Hematopoietic multipotent progenitor cell treated with erythropoietin and hydrocortisone succinate and interleukin-3 and kit ligand, for 4 days (in vitro differentiated cells): ENCODE results near the gene HPSE2.

ENCODE experiments used
- DNase-seq: peaks from one replicate; pipeline ENCODE4 v3.0.0-alpha.2; 2015

Gene HPSE2

GRCh38 chr10:98450618-98451017 is 785.0 kb downstream of the HPSE2 start:
- no peak for DNase-seq

GRCh38 chr10:98449287-98449686 is 786.4 kb downstream of the HPSE2 start:
- no peak for DNase-seq

- peak; percentile 93 for DNase-seq
Observed at GRCh38 chr10:98446661-98447221, 788.9 kb downstream of the HPSE2 start, which contains the start of gene HPS1. Gene HPS1 (minus strand): TSS chr10:98446935. CDS start chr10:98443240, 3,695 bp downstream.

GRCh38 chr10:98446151-98446660 is 789.4 kb downstream of the HPSE2 start:
- DNase-seq, result peak; percentile 70

- no peak for DNase-seq
Observed at GRCh38 chr10:98445200-98445812, 790.3 kb downstream of the HPSE2 start.

- no peak for DNase-seq
Observed at GRCh38 chr10:98444314-98445006, 791.2 kb downstream of the HPSE2 start.

GRCh38 chr10:98438715-98439114 is 796.9 kb downstream of the HPSE2 start:
- no peak for DNase-seq

- no peak for DNase-seq
Observed at GRCh38 chr10:98436704-98437103, 798.9 kb downstream of the HPSE2 start.

GRCh38 chr10:98435178-98435577 is 800.5 kb downstream of the HPSE2 start:
- no peak for DNase-seq

- DNase-seq, result no peak
Observed at GRCh38 chr10:98433881-98434732, 801.5 kb downstream of the HPSE2 start.

GRCh38 chr10:98433371-98433770 is 802.3 kb downstream of the HPSE2 start:
- DNase-seq, result no peak

- no peak for DNase-seq
Observed at GRCh38 chr10:98432330-98432729, 803.3 kb downstream of the HPSE2 start.

- no peak for DNase-seq
Observed at GRCh38 chr10:98431016-98431415, 804.6 kb downstream of the HPSE2 start.

GRCh38 chr10:98430427-98430826 is 805.2 kb downstream of the HPSE2 start:
- no peak for DNase-seq

GRCh38 chr10:98429320-98430072 is 806.2 kb downstream of the HPSE2 start:
- no peak for DNase-seq

- DNase-seq, result no peak
Observed at GRCh38 chr10:98427011-98427515, 808.6 kb downstream of the HPSE2 start.

- DNase-seq, result peak; percentile 84
Observed at GRCh38 chr10:98425511-98426352, 809.9 kb downstream of the HPSE2 start.

- DNase-seq, result no peak
Observed at GRCh38 chr10:98424295-98425254, 811.1 kb downstream of the HPSE2 start.

GRCh38 chr10:98423691-98424120 is 811.9 kb downstream of the HPSE2 start:
- DNase-seq, result no peak

GRCh38 chr10:98422182-98422581 is 813.5 kb downstream of the HPSE2 start:
- DNase-seq, result no peak
